Stimulated activated memory B cell treated with anti-CD40 and anti-IgM and Interleukin-4, amounts not matched to agents 10 μg/mL and 1 μg/mL and 100 μg/mL, for 72 hours (primary cell): ENCODE results near the gene KAT7.

Experiments used
- ATAC-seq: fragments of 150-1000 bp; cut with Tn5 transposase; 2 replicates; pipeline ENCODE4 v1.10.0; 2021
- H3K27ac Mint-ChIP-seq: one replicate; pipeline ENCODE4 v1.8.0; 2022; ENCODE audit warnings: mild to moderate bottlenecking, mixed read lengths
- H3K27me3 Mint-ChIP-seq: one replicate; pipeline ENCODE4 v1.8.0; 2022; ENCODE audit warnings: mixed read lengths
- H3K36me3 Mint-ChIP-seq: one replicate; pipeline ENCODE4 v1.8.0; 2022; ENCODE audit warnings: mixed read lengths
- H3K4me1 Mint-ChIP-seq: one replicate; pipeline ENCODE4 v1.8.0; 2022; ENCODE audit warnings: mixed read lengths
- H3K4me3 Mint-ChIP-seq: one replicate; pipeline ENCODE4 v1.8.0; 2022; ENCODE audit warnings: mild to moderate bottlenecking, moderate library complexity, mixed read lengths
- H3K9me3 Mint-ChIP-seq: one replicate; pipeline ENCODE4 v1.8.0; 2022; ENCODE audit warnings: mixed read lengths

KAT7 gene

GRCh38 chr17:49878931-49879904 is 90.7 kb downstream of the KAT7 start:
- no peaks in the 10 kb centered on the region for H3K36me3 Mint-ChIP-seq
- H3K27me3 Mint-ChIP-seq, result peaks cover 71% of the 10 kb centered on the region
- ATAC-seq, result no peak
- H3K4me3 Mint-ChIP-seq, result no peak overlapping the region
- no peak overlapping the region for H3K27ac Mint-ChIP-seq
- H3K9me3 Mint-ChIP-seq, result no peaks in the 10 kb centered on the region
- peaks cover 9% of the 10 kb centered on the region for H3K4me1 Mint-ChIP-seq

- no peaks in the 10 kb centered on the region for H3K36me3 Mint-ChIP-seq
- H3K27ac Mint-ChIP-seq, result peak overlapping the region; percentile 25
- H3K9me3 Mint-ChIP-seq, result no peaks in the 10 kb centered on the region
- H3K27me3 Mint-ChIP-seq, result peaks cover 71% of the 10 kb centered on the region
- peaks cover 9% of the 10 kb centered on the region for H3K4me1 Mint-ChIP-seq
- peak overlapping the region; percentile 56 for H3K4me3 Mint-ChIP-seq
- ATAC-seq, result peak; percentile 85
Observed at GRCh38 chr17:49880291-49881053, 92.0 kb downstream of the KAT7 start.

GRCh38 chr17:49881054-49881402 is 92.5 kb downstream of the KAT7 start:
- H3K36me3 Mint-ChIP-seq, result no peaks in the 10 kb centered on the region
- no peaks in the 10 kb centered on the region for H3K9me3 Mint-ChIP-seq
- no peak for ATAC-seq
- no peak overlapping the region for H3K27ac Mint-ChIP-seq
- H3K27me3 Mint-ChIP-seq, result peaks cover 72% of the 10 kb centered on the region
- no peak overlapping the region for H3K4me3 Mint-ChIP-seq
- H3K4me1 Mint-ChIP-seq, result peaks cover 9% of the 10 kb centered on the region

GRCh38 chr17:49882434-49882833 is 94.0 kb downstream of the KAT7 start:
- peaks cover 9% of the 10 kb centered on the region for H3K4me1 Mint-ChIP-seq
- no peak overlapping the region for H3K4me3 Mint-ChIP-seq
- no peaks in the 10 kb centered on the region for H3K36me3 Mint-ChIP-seq
- no peaks in the 10 kb centered on the region for H3K9me3 Mint-ChIP-seq
- H3K27me3 Mint-ChIP-seq, result peaks cover 82% of the 10 kb centered on the region
- H3K27ac Mint-ChIP-seq, result no peak overlapping the region
- no peak for ATAC-seq
